Spleen (tissue), 11 donors: ENCODE measurements around the gene TMEM120A. TPM values are rescaled to one million over a fixed set of nuclear protein-coding genes. Genes with fewer than 3 reads are reported as not detected.
A peak's percentile ranks its signal among the peaks of the same experiment; 100 is the strongest.

ENCODE experiments used
- DNase-seq: peaks from one replicate; pipeline ENCODE4 v3.0.0-alpha.2; 2020
- H3K27ac ChIP-seq, 8 donors: fragments of 200-600 bp; sonication (generic) in 7 of 8; 1 replicate in 4 of 8; 2 replicates in 4 of 8; pipeline versions ENCODE4 v1.5.0 to v1.8.0; 2016 to 2021; ENCODE audit warnings: inconsistent platforms in 4 of 8, mild to moderate bottlenecking in 4 of 8, moderate library complexity in 1 of 8
- H3K27me3 ChIP-seq, 7 donors: fragments of 200-600 bp; sonication (generic) in 6 of 7; replicated peaks in 1 of 7; 1 replicate in 4 of 7; 2 replicates in 3 of 7; pipeline versions ENCODE4 v1.5.0 to v1.8.0; 2016 to 2021; ENCODE audit warnings: inconsistent platforms in 3 of 7, mild to moderate bottlenecking in 1 of 7
- H3K36me3 ChIP-seq, 6 donors: fragments of 200-600 bp; sonication (generic) in 5 of 6; 1 replicate in 4 of 6; 2 replicates in 2 of 6; pipeline versions ENCODE4 v1.5.0 to v1.8.0; 2016 to 2021; ENCODE audit warnings: inconsistent platforms in 2 of 6
- H3K4me1 ChIP-seq, 6 donors: fragments of 200-600 bp; sonication (generic) in 5 of 6; 1 replicate in 3 of 6; 2 replicates in 3 of 6; pipeline versions ENCODE4 v1.5.0 to v1.8.0; 2016 to 2021; ENCODE audit warnings: inconsistent platforms in 3 of 6
- H3K4me3 ChIP-seq, 8 donors: fragments of 200-600 bp; sonication (generic) in 7 of 8; 1 replicate in 4 of 8; 2 replicates in 4 of 8; pipeline versions ENCODE4 v1.5.0 to v1.8.0; 2016 to 2021; ENCODE audit warnings: inconsistent platforms in 4 of 8, mild to moderate bottlenecking in 4 of 8, moderate library complexity in 2 of 8
- H3K9me3 ChIP-seq, 8 donors: fragments of 200-600 bp; sonication (generic) in 7 of 8; 1 replicate in 4 of 8; 2 replicates in 4 of 8; pipeline versions ENCODE4 v1.5.0 to v1.8.0; 2016 to 2021; ENCODE audit warnings: inconsistent platforms in 4 of 8
- CTCF ChIP-seq, 11 experiments: fragments of 200-600 bp in 7 of 11; fragments of 450-650 bp in 4 of 11; sonication (generic) in 4 of 11; IDR thresholded peaks in 8 of 11; conservative IDR thresholded peaks in 3 of 11; 1 replicate in 7 of 11; 2 replicates in 4 of 11; pipeline versions ENCODE4 v1.4.0 to v1.8.0; 2016 to 2021; ENCODE audit warnings: antibody characterized with exemption in 11 of 11, inconsistent platforms in 4 of 11, mild to moderate bottlenecking in 1 of 11
- POLR2A ChIP-seq, 3 donors: fragments of 450-650 bp; IDR thresholded peaks; one replicate each; pipeline ENCODE4 v1.5.1; 2017; ENCODE audit warnings: antibody characterized with exemption in 3 of 3, mild to moderate bottlenecking in 1 of 3
- POLR2AphosphoS5 ChIP-seq, 3 donors: sonication (generic); formaldehyde crosslinking; IDR thresholded peaks; one replicate each; pipeline ENCODE4 v1.5.1; 2017; ENCODE audit warnings: antibody characterized with exemption in 3 of 3
- WGBS, 5 donors: extraction: QIAGEN DNeasy Blood & Tissue Kit in 3 of 5; methylation state at CpG; one replicate each; pipeline versions ENCODE4 v1.1.5 to v1.1.7; 2013 to 2018; 5-methylcytosine and 5-hydroxymethylcytosine counted together
- intact Hi-C: fragments of 100-400 bp; cut with DNase I; formaldehyde crosslinking; loops from one replicate; pipeline ENCODE4 v1.15.0; 2023; ENCODE audit warnings: low total_unique reads
- polyA plus RNA-seq, 3 donors: library from polyadenylated mRNA; stranded (reverse); fragments of 200-250 nt; gene quantifications; one replicate each; pipeline ENCODE4 v1.2.1, GENCODE V29; 2013
- total RNA-seq, 7 donors: library from RNA; depleted of rRNA in 3 of 7; stranded (reverse); fragments of >200 nt in 3 of 7; fragmentation: NEBNext Ultra II Directional in 4 of 7; extraction: Animal tissue kit (Norgen Biotek cat#: 25700) in 4 of 7; gene quantifications; one replicate each; pipeline versions ENCODE4 v1.1.0 to v1.2.1, GENCODE V29; 2016 to 2021
- donor health status: healthy with polysubstance abuse.
- donor health status: DM: no; HTN: no; CAD: no; lungs with moderate emphysema.
- donor health status: DM: no; HTN: no; CAD: no.
- donor health status: Bipolar disorder and iron deficiency.
- donor health status: healthy.
- donor health status: DM: no; HTN: no; CAD: no.
- donor health status: DM: yes; HTN: yes; CAD: no.

TMEM120A gene
- total and polyA plus RNA-seq, 10 donors, result 24.9 to 66.2 (median 46.6) TPM

- no peak for DNase-seq
- H3K4me1 ChIP-seq, result peaks cover 0 to 69% (median 16%) of the 10 kb centered on the region in 6 donors
- no peak overlapping the region for H3K27ac ChIP-seq
- intact Hi-C loops, result no loop called here
- H3K27me3 ChIP-seq, result no peaks in the 10 kb centered on the region
- WGBS, 5 donors, result 74 to 82% (median 81%) methylated on average over 9 of the region's 9 CpGs
- H3K4me3 ChIP-seq, result no peak overlapping the region
- peaks cover 0 to 25% (median 0%) of the 10 kb centered on the region in 6 donors for H3K36me3 ChIP-seq
- TF ChIP-seq POLR2AphosphoS5 (IDR thresholded peaks at IDR 0.05) (no peak), CTCF (IDR thresholded peaks at IDR 0.05 in 8 of 11, conservative IDR thresholded peaks at IDR 0.05 in 3 of 11) (no peak), POLR2A (IDR thresholded peaks at IDR 0.05) (no peak)
- no peaks in the 10 kb centered on the region for H3K9me3 ChIP-seq
These were observed 46.2 kb downstream of the TMEM120A start for GRCh38 chr7:75948179-75948578.

- H3K27ac ChIP-seq, result peak overlapping the region in 6 of 8 donors; percentile 63 to 89 (median 86)
- H3K9me3 ChIP-seq, result no peaks in the 10 kb centered on the region
- no peaks in the 10 kb centered on the region for H3K27me3 ChIP-seq
- intact Hi-C loops, result no loop called here
- H3K4me1 ChIP-seq, result peaks cover 0 to 63% (median 16%) of the 10 kb centered on the region in 6 donors
- DNase-seq, result no peak
- no peak overlapping the region for H3K4me3 ChIP-seq
- TF ChIP-seq CTCF (IDR thresholded peaks at IDR 0.05 in 8 of 11, conservative IDR thresholded peaks at IDR 0.05 in 3 of 11) (no peak), POLR2AphosphoS5 (IDR thresholded peaks at IDR 0.05) (no peak), POLR2A (IDR thresholded peaks at IDR 0.05) (no peak)
- H3K36me3 ChIP-seq, result peaks cover 0 to 25% (median 0%) of the 10 kb centered on the region in 6 donors
- whole genome bisulfite sequencing, 5 donors, result 80 to 84% (median 82%) methylated on average over 8 of the region's 8 CpGs
These were observed 48.1 kb downstream of the TMEM120A start for GRCh38 chr7:75946207-75946855.

GRCh38 chr7:75945297-75946168 lies 48.9 kb downstream of the TMEM120A start:
- H3K4me3 ChIP-seq, result no peak overlapping the region
- peaks cover 0 to 55% (median 14%) of the 10 kb centered on the region in 6 donors for H3K4me1 ChIP-seq
- peak overlapping the region in 7 of 8 donors; percentile 52 to 89 (median 85) for H3K27ac ChIP-seq
- DNase-seq, result no peak
- H3K27me3 ChIP-seq, result no peaks in the 10 kb centered on the region
- WGBS, 5 donors, result 73 to 88% (median 85%) methylated on average over 8 of the region's 8 CpGs
- no peaks in the 10 kb centered on the region for H3K9me3 ChIP-seq
- TF ChIP-seq POLR2AphosphoS5 (IDR thresholded peaks at IDR 0.05) (peak in 1 of 3 donors; percentile 69), CTCF (IDR thresholded peaks at IDR 0.05 in 8 of 11, conservative IDR thresholded peaks at IDR 0.05 in 3 of 11) (no peak)
- intact Hi-C loops, result no loop called here
- peaks cover 0 to 32% (median 0%) of the 10 kb centered on the region in 6 donors for H3K36me3 ChIP-seq

- DNase-seq, result no peak
- Histone ChIP-seq H3K36me3 (peaks cover 0 to 35% (median 0%) of the 10 kb centered on the region in 6 donors), H3K9me3 (no peaks in the 10 kb centered on the region), H3K27me3 (no peaks in the 10 kb centered on the region), H3K4me3 (no peak overlapping the region), H3K27ac (peak overlapping the region in 4 of 8 donors; percentile 85 to 89 (median 86)), H3K4me1 (peaks cover 0 to 45% (median 10%) of the 10 kb centered on the region in 6 donors)
- 86 to 100% (median 96%) methylated on average over 1 of the region's 1 CpG for WGBS, 5 donors
- intact Hi-C loops, result no loop called here
- TF ChIP-seq POLR2AphosphoS5 (IDR thresholded peaks at IDR 0.05), result no peak
- TF ChIP-seq POLR2A (IDR thresholded peaks at IDR 0.05), result no peak
- TF ChIP-seq CTCF (IDR thresholded peaks at IDR 0.05 in 8 of 11, conservative IDR thresholded peaks at IDR 0.05 in 3 of 11), result no peak
These were observed 49.9 kb downstream of the TMEM120A start for GRCh38 chr7:75944507-75944906.
